ENCODE data around the gene RBM26.

Gene RBM26

DNA sequence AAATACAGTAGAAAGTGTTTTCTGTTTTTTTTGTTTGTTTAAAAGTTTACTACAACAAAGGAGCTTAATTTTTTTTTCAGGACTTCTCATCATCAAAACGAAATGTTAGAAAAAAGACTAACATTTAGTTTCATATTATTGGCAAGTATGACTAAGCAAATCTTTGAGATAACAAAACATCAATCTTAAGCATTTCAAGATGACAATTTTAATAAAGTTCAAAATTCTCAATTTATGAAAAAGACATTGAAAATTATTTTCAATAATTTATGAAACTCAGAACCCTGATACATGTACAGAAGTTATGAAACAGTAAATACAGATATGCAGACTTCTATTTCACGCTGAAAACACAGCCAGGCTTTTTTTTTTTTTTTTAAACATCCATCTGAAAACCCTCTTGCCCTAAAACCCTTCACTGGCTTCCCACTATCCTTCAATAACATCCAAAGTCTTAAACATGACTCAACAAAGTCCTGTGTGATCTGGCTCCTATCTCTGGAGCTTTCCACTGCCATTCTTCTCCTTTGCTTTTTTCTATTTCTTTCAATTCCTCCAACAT is 3.9 kb downstream of the RBM26 start:
- no peak overlapping the region for H3K4me3 ChIP-seq (ENCODE audit: low read depth, low read length)

GRCh38 chr13:79401259-79402070 is 4.6 kb downstream of the RBM26 start:
- no peak for DNase-seq (ENCODE audit: low read depth)
- H3K4me3 ChIP-seq (ENCODE audit: low read depth, low read length): no peak overlapping the region
- TF ChIP-seq CTCF (IDR thresholded peaks at IDR 0.05; ENCODE audit: control insufficient read depth, extremely low read depth, insufficient read depth): no peak

More for the DNA sequence above, 3.9 kb downstream of the RBM26 start:
- no peak for DNase-seq (ENCODE audit: low read depth)
- TF ChIP-seq CTCF (IDR thresholded peaks at IDR 0.05; ENCODE audit: control insufficient read depth, extremely low read depth, insufficient read depth): no peak

DNA sequence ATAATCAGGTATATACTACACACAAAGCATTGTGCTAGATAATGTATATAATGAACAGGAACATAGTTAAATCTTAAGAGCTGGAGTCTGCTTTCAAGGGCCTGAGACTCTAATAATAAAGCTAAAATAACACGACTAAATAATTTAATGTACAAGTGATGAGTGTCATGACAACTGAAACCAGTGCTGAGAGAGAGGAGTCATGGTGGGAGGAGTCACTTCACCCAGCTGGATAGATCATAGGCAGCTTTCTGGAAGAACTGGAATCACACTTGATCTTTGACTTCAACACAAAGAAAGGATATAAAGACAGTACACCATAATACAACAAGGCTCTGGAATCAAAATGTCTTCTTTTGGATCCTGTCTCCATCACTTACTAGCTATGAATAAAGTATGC is 7.1 kb downstream of the RBM26 start:
- H3K4me3 ChIP-seq (ENCODE audit: low read depth, low read length): no peak overlapping the region
- DNase-seq (ENCODE audit: low read depth): no peak
- no peak for TF ChIP-seq CTCF (IDR thresholded peaks at IDR 0.05; ENCODE audit: control insufficient read depth, extremely low read depth, insufficient read depth)

GRCh38 chr13:79398127-79398526 is 7.9 kb downstream of the RBM26 start:
- no peak for TF ChIP-seq CTCF (IDR thresholded peaks at IDR 0.05; ENCODE audit: control insufficient read depth, extremely low read depth, insufficient read depth)
- no peak overlapping the region for H3K4me3 ChIP-seq (ENCODE audit: low read depth, low read length)

DNA sequence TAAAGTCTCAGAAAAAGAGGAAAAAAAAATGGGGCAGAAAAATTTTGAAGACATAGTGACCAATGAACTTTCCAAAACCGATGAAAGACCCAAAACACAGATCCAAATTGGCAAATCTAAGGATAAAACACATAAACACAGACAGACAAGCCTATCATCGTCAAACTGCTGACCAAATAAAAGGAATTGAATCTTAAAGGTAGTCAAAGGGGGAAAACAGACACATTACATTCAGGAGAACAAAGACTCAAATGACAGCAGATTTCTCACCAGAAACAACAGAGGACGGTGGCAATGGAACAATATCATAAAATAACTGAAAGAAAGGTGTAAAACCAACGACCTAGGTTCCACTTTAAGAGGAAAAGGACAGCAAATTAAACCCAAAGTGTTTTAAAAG is 10.2 kb downstream of the RBM26 start:
- DNase-seq (ENCODE audit: low read depth): no peak
- no peak overlapping the region for H3K4me3 ChIP-seq (ENCODE audit: low read depth, low read length)
- TF ChIP-seq CTCF (IDR thresholded peaks at IDR 0.05; ENCODE audit: control insufficient read depth, extremely low read depth, insufficient read depth): no peak

More at GRCh38 chr13:79398127-79398526, 7.9 kb downstream of the RBM26 start:
- no peak for DNase-seq (ENCODE audit: low read depth)

DNA sequence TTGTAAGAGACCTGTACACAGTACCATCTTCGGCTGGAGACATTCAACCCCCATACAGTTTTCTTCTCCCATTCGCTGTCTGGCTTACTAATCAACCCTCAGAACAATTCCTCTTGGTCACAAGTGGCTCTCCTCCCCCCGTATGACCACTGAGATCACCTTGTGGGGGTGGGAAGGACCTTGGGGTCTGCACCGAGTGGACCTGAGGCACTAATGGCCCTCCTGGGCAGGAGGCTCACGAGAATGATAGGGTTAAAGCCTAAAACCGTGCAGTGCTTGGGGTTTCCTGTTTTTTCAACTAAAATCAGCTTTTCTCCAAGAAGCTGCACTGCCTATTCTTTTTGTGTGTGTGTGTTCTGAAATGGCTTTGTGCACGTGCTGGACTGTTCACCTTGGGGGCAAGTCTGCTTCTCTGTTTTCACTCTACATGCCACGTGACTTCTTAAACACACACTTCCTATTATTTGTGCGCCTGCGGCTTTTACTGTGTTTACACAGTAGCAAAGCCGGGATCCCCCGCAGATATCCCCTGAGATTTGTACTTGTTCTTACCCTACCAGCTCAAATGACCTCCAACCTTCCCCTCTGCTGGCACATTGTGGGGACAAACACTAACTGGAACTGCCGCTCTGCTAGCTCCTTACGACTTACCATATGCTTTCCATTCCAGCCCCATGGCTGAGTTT is 12.3 kb downstream of the RBM26 start:
- peak; percentile 30 for DNase-seq (ENCODE audit: low read depth)
- H3K4me3 ChIP-seq (ENCODE audit: low read depth, low read length): no peak overlapping the region; the same call in 1 of the 2 replicates
- no peak for TF ChIP-seq CTCF (IDR thresholded peaks at IDR 0.05; ENCODE audit: control insufficient read depth, extremely low read depth, insufficient read depth)

All from LNCaP clone FGC (cell line).